Stimulated activated CD4-positive, alpha-beta T cell treated with anti-CD3 and anti-CD28 coated beads, Interleukin-12 subunit alpha, Interleukin-12 subunit beta, amount 100 ng/mL, for 4 hours (primary cell): ENCODE data around the gene PGBD1.

Source experiments
- DNase-seq: peaks from one replicate; pipeline ENCODE4 v3.0.0-alpha.2; 2020

Gene PGBD1, protein sequence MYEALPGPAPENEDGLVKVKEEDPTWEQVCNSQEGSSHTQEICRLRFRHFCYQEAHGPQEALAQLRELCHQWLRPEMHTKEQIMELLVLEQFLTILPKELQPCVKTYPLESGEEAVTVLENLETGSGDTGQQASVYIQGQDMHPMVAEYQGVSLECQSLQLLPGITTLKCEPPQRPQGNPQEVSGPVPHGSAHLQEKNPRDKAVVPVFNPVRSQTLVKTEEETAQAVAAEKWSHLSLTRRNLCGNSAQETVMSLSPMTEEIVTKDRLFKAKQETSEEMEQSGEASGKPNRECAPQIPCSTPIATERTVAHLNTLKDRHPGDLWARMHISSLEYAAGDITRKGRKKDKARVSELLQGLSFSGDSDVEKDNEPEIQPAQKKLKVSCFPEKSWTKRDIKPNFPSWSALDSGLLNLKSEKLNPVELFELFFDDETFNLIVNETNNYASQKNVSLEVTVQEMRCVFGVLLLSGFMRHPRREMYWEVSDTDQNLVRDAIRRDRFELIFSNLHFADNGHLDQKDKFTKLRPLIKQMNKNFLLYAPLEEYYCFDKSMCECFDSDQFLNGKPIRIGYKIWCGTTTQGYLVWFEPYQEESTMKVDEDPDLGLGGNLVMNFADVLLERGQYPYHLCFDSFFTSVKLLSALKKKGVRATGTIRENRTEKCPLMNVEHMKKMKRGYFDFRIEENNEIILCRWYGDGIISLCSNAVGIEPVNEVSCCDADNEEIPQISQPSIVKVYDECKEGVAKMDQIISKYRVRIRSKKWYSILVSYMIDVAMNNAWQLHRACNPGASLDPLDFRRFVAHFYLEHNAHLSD

DNA sequence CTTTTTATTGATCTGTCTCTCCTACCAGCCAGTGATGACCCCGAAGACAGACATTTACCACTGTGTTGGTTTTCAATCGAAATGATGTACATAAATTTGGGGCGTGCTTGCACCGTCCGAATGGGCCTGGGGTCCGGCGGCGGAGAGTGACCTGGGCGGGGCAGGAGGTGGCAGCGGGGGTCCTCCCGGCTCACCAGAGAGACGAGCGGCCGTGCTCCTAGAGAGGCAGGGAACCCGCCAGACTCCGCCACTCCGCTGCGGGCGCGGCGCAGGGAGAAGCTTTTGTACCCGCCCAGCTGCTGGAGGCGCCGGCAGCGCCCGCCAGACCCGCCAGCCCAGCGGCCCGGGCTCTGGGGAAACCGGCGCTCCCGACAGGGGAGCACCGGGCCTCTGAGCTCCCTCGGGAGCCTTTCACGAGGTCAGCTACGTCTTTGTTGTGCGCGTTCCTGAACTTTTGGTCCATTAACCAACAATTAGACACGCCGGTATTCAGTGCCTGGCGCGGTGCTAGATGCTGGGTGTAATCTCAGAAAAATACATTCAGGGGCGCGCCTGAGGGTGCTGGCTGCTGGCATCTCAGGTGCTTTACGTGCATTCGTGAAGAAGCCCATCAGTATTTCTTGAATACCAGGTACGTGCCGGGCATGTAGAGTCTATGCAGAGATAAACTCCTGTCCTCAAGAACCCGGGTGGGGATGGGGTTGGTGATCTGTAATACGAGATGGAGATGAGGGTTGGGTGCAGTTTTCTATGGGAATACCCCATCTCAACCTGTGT, at the start of gene PGBD1:
PGBD1 (plus strand) TSS at position 285 of the 777 bp plus-strand sequence. CDS start 2,242 bp downstream, outside the sequence.
- DNase-seq = peak; percentile 55

DNA sequence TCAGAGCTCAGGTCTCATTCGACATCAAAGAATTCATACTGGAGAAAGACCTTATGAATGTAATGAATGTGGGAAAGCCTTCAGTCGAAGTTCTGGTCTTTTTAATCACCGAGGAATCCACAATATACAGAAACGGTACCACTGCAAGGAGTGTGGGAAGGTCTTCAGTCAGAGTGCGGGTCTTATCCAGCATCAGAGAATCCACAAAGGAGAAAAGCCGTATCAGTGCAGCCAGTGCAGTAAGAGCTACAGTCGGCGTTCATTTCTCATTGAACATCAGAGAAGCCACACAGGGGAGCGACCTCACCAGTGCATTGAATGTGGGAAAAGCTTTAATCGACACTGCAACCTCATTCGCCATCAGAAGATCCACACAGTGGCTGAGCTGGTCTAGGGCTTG, 48.6 kb upstream of the PGBD1 start:
- DNase-seq = no peak

DNA sequence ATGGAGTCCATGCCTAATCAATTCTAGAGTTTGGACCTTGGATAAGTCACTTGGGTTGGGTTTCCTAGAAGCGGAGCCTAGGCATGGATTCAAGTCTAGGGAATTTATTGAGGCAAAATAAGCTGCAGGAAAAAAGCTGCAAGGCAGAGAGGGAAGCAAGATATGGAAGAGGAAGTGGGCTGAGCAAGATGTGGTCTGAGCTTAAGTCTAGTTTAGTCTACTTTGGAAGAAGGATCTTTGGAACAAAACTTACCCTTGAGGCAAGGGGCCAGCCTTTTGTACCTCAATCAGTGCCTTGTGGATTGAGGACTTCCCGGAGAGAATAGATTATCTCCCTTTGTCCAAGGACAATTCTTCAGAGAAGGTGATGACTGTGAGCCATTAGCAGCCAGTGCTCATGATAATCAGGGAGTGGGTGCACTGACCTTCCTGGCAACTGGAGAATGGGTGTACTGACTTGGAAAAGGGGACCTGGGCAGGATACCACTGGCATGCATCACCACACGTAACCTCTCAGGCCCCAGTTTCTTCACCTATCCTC, 45.4 kb upstream of the PGBD1 start:
- no peak for DNase-seq

DNA sequence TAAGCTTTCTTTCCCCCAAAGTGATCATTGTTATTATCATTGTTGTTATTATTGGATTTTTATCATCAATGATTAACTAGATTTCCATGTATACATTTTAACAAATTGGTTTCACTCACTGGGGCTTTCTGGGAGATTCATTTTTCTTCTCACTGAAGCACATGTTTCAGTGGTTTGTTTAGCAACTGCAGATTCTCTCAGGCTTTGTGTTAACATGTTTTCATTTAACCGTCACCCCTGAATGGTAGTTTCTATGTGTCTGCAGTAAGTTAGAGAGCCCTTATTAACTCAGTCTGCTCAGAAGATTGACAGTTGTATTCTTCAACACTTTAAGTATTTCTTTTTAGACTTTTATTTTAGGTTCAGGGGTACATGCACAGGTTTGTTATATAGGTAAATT, 41.7 kb upstream of the PGBD1 start:
- DNase-seq = no peak

DNA sequence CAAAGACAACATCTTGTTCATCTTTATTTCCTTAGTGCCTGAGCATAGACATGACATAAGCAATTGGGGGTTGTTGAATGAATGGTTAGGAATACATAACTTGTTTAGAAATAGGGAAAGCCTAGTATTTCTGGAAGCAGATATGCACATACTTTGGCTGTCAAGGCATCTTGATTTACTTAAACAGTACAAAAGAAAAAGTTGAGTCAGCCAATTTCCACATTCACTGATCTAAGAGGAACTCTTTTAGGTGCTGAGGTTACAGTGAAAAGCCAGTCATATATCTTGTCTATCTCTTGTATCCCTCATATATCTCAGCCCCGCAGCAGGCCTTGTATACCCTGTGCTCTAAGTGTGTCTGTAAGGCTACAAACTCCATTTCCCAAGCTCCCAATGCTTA, 40.9 kb upstream of the PGBD1 start:
- DNase-seq = no peak

DNA sequence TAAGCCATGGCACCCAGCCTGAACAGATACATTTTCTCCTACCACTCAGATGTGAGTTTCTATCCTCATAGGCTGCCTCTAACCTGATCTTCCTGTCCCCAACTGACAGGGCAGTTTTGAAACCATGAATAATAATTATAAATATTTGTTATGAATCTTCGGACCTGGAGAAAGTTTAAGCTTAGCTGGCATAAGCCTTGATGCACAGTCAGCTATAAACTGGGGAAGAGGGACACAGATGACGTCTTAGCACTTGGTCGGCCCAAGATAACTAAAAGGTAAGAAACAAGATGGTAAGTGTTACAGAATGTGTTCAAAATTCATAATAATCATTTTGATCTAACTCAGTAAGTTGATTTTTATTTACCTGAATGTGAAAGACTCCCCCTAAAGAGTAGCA, 37.4 kb upstream of the PGBD1 start:
- no peak for DNase-seq

DNA sequence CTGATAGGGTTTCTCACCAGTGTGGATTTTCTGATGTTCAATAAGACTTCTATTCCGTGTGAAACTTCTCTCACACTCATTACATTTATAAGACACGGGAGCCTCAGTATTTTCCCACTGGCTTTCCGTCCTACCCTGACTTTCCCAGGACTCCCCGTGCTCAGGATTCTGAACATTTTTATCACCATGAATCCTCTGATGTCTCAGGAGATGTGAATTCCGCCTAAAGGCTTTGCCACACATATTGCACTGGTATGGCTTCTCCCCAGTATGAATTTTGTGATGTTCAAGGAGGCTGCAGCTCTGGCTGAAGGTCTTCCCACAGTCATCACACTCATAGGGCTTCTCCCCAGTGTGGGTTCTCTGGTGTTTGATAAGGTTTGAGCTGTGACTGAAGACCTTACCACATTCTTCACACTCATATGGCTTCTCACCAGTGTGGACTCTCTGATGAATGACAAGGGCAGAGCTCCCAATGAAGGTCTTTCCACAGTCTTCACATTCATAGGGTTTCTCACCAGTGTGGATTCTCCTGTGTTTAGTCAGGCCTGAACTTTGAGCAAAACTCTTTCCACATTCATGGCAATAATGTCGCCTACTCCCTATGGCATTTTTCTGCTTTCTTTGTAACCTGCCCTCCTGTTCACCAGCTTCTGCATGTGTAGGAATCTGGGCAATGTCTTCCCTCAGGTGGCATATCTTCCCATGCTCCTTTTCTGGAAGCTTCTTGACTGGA, 36.0 kb upstream of the PGBD1 start:
- no peak for DNase-seq

DNA sequence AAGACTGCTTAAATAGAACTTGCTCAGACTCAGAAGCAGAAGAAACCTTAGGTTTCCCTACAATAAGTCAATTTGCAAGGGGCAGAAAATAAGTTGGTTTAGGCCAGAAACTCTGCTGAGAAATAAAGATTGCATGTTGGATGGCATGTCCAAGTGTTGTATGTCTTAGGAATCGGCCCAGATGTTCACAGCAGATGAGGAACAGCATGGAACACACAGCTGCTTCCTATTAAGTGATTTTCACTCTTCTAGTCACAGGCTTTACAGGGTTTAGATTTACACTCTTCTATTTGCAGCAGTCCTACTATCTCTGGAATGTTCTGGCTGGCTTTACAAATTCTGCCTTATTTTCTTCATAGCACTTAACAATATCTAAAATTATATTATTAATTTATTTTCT, 32.5 kb upstream of the PGBD1 start:
- DNase-seq = no peak

DNA sequence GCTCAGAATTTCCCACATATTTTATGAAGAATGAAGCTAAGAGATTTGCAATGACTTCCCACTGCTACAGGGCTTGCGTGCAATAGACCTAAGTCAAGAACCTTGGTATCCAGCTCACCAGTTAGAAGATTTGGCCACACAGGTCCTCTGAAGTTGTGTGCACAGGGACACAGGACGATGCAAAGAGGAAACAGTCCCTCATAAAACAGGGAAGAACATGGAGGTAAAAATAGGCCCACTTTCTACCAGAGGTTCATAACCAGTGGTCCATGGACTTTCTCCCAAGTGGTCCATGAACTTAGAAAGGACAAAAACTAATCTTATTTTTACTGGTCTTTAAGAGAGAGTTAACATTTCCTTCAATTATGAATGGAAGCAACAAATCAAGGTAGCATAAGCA, 30.6 kb upstream of the PGBD1 start:
- DNase-seq = no peak

DNA sequence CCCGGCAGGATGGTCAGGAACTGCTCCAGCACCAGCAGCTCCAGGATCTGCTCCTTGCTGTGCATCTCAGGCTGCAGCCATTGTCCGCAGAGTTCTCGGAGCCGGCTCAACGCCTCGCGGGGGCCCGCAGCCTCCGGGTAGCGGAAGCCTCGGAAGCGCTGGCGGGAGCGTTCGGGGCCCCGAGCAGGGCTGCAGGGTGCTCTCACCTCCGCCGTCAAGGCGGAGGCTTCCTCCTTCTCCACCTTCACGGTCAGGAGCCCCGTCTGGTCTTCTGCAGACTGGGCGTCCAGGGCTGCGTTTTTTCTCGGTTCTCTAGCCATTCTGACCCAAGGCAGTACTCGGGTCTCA, 29.7 kb upstream of the PGBD1 start:
- peak; percentile 30 for DNase-seq

DNA sequence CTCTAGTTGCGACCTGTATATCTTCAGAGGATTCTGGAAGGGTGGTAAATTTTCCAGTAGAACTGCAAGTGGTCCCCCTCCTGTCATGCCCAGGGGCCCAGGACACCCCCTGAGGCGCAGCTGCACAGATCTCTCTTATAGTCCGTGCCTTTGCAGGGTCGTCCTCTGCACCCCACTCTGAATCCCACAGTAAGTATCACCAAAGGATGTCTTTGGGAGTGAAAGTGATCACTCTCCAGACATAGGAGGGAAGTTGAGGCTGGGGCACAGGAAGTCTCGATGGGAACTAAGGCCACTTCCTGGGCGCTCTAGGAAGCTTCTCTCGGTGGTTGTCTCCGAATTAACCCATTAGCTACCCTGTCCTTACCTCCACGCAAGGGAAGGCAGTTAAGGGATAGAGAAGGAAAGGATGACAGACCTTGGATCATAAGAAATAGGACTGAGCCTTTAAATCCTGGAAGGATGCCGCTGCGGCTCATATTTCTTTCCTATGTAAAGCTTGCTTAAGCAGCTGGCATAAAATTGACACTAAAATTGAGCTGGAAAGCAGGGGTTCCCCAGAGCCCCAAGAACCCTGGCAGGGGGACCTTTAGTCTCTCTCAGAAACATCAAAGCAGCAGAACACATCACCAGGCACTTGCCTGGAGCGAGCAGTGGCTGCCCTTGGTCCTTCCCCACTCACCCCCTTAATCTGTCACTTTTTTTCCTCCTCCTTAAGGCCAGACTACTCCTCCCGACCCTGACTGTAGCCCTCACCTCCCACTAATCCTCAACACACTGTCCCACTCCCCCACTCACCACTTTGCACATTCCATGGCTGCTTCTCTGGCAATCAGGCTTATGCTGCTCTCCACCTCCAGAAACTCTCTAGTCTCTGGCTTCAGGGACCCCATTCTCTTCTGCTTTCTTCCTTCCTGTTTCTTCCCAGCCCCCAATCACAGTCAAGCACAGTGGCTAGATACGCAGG, 29.1 kb upstream of the PGBD1 start, which contains the start of gene ZKSCAN4:
ZKSCAN4 (minus strand) TSS at position 261 of the 967 bp plus-strand sequence. CDS start 289 bp downstream, outside the sequence.
- DNase-seq = peak; percentile 81

DNA sequence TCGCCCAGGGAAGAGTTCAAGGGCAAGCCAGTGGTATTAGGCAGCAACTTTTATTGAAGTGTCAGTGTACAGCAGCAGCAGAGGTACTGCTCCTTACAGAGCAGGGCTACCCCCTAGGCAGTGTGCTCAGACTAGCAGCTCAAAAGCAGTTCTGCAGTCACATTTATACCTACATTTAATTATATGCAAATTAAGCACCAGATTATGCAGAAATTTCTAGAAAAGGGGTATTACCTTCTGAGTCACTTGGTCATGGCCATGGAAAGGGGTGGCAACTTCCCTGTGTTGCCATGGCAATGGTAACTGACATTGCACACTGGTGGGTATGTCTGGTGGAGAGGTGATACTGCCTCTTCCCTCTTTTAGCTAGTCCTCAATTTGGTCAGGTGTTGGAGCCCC, 27.3 kb upstream of the PGBD1 start:
- no peak for DNase-seq

DNA sequence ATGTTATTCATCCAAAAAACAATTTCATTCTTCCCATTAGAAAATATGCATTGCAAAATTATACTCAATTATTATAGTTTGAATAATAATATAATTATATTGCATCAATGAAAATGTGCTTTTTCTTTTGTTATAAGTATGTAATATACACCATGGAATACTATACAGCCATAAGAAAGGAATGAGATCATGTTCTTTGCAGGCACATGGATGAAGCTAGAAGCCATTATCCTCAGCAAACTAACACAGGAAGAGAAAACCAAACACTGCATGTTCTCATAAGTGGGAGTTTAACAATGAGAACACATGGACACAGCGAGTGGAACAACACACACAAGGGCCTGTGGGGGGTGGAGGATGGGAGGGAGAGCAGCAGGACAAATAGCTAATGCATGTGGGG, 24.3 kb upstream of the PGBD1 start:
- DNase-seq = no peak

DNA sequence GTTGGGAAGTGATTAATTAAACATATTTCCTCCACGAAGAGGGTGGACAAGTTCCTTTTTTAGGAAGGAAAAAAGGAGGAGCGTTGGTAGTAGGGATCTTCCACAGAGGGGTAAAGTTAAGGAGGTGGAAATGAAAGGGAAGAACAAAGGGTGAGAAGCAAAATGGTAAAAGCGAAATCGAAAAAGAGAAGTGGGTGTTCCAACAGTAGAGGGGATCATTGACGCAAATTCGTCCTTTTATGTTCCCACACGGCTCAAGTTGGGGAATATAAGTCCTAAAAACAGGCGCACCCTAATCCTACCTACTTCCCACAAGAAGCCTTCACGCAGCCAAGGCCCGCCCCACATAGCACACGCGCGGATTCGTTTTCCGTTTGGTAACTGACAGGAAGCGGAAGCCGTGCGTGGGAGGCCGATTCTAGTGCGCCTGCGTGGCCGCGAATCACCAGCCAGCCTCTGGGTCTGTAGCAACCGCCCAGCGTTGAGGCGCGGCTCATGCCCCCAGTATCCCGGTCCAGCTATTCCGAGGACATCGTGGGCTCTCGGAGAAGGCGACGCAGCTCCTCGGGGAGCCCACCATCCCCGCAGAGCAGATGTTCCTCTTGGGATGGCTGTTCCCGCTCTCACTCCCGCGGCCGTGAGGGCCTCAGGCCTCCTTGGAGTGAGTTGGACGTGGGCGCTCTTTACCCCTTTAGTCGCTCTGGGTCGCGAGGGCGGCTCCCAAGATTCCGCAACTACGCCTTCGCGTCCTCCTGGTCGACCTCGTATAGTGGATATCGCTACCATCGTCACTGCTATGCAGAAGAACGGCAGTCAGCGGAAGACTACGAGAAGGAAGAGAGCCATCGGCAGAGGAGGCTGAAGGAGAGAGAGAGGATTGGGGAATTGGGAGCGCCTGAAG, 22.2 kb upstream of the PGBD1 start, which contains the start of gene NKAPL:
NKAPL (plus strand) TSS at position 421 of the 901 bp plus-strand sequence; CDS start at position 496, 75 bp downstream.
- DNase-seq = peak; percentile 63

DNA sequence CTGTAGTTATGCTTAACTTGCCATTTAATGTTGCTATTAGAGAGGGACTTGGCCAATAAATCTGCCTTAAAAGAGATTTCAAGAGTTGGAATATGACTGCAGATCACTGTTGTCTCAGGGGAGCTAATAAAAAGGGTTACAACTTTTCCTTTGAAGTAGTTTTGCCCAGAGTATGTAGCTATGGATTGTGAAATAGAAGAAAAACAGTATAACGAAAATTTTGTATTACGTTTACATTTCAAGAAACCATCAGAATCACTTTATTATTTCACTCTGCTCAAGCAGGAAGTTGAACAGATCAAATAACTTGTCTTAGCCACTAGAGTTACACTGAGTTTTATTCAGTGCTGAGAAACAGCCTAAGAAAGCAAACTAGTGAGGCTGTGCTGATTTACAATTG, 17.4 kb upstream of the PGBD1 start:
- no peak for DNase-seq

DNA sequence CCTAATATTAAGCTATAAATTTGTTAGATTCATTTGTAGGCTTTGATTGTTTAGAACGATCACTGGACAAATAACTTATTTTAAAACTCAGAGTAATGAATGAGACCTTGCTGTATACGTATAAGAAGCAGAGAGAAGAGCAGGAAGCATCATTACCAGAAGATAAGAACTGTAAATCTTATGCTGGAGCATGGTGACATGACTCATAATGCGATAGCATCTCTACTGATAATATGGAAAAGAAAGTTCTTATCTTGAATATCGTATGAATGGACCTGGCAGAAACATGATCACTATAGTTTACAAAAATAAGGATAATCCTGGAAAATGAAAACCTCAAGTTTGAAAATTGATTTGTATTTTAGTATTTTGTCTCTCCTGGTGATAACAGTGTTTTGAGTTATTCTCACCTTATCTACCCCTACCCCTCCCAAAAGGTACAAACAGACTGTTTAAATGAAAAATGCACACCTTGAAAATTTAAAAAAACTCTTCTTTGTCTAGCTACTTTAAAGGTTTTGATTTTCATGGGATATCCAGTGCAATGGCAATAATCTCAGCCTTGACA, 16.5 kb upstream of the PGBD1 start:
- DNase-seq = no peak

DNA sequence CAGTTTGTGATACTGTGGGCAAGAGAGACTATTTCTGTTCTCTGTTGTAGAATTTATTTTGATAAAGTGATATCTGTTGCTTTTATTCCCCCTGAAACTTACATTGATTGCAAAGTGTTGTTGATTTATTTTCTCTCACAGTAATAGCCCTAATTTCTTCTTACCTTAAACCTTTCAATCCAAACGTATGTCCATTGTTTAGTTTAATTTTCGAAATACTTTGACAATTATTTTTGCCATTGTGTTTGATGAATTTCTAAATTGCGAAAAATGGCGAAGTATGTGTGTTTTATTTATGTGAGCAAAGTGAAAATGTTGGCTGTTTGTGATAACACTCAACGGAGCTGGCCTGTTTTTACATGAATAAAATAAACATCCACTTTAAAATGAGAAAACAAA, 14.8 kb upstream of the PGBD1 start:
- no peak for DNase-seq

DNA sequence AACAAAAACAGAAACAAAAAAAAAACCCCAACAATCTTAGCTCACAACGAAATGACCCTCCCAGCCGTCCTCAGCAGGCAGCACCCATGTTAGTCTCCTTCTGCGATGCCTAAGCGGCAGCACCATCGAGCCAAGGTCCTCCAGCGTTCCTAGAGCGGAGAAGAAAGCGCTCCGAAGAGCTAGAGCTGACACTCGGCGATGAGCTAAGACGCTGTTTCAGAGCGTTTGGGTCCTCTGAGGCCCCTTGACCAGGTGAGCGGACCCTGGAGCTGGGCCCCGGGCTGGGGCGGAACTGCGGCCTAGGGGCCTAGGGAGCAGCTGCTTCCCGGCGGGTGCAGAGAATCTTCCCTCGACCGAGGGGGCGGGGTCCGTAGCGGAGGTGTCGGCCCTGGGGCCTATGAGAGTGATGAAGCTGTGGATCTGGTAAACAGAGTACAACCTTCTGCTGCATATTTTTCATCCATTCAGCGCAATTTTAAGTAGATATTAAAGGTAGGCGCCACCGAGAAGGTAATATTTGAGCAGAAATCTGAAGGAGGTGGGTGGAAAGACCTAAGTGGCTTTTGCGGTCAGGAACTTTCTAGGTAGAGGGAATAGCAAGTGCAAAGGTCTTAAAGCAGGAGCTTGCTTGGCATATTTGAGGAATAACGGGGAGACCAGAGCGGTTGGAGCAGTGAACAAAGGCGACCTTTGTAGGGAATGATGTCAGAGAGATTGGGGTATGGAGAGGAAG, 14.2 kb upstream of the PGBD1 start, which contains the start of gene ZSCAN26:
ZSCAN26 (plus strand) TSS at position 182 of the 733 bp plus-strand sequence. CDS start 4,777 bp downstream, outside the sequence.
- DNase-seq = peak; percentile 83

DNA sequence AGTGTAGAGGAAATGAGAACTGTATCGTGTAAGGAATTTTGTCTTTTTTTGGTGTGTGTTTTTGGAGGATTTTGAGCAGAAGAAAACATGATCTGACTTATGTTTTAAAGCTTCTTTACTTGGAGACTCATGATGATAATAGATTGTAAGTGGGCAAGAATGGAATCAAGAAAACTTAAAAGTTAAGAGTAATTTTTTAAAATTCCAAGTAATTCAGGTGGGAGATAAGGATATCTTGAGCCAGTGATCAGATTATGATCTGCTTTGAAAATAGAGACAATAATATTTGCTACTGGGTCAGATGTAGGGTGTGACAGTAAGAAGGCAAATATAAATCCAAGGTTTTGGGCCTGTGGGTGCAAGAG, 13.7 kb upstream of the PGBD1 start:
- DNase-seq = no peak
